Measurements from ENCODE around the gene HBP1. TPM values are rescaled to one million over a fixed set of nuclear protein-coding genes. Genes with fewer than 3 reads are reported as not detected.
"Not testable (repeated sequence)": the region's sequence is repeated elsewhere in the genome, so short reads cannot be mapped to it uniquely, and the experiment has no call there.

HBP1 gene
- polyA plus RNA-seq, 2 donors = 48.7 to 58.9 TPM

GRCh38 chr7:107219563-107220244, 50.9 kb downstream of the HBP1 start:
- 91 to 95% methylated on average over 2 of the region's 2 CpGs for WGBS, 2 donors
- H3K4me3 ChIP-seq (ENCODE audit: low read depth in 1 of 2, low read length in 2 of 2) = no peak overlapping the region
- no peak overlapping the region for H3K27ac ChIP-seq (ENCODE audit: low read depth in 2 of 2, low read length in 1 of 2)

GRCh38 chr7:107220356-107220755, 51.6 kb downstream of the HBP1 start:
- H3K4me3 ChIP-seq (ENCODE audit: low read depth in 1 of 2, low read length in 2 of 2) = no peak overlapping the region
- no peaks in the 10 kb centered on the region for H3K36me3 ChIP-seq (ENCODE audit: control insufficient read depth in 2 of 2, insufficient read depth in 2 of 2, low read length in 1 of 2)
- no peaks in the 10 kb centered on the region for H3K4me1 ChIP-seq (ENCODE audit: control insufficient read depth in 2 of 2, insufficient read depth in 2 of 2, low read length in 1 of 2)
- no peaks in the 10 kb centered on the region for H3K9me3 ChIP-seq (ENCODE audit: control insufficient read depth in 2 of 2, insufficient read depth in 1 of 2, low read depth in 1 of 2, low read length in 1 of 2)
- no peaks in the 10 kb centered on the region for H3K27me3 ChIP-seq (ENCODE audit: control insufficient read depth in 1 of 2, insufficient read depth in 2 of 2, low read length in 2 of 2)
- 93 to 95% methylated on average over 5 of the region's 5 CpGs for WGBS, 2 donors
- H3K27ac ChIP-seq (ENCODE audit: low read depth in 2 of 2, low read length in 1 of 2) = no peak overlapping the region

More at GRCh38 chr7:107219563-107220244, 50.9 kb downstream of the HBP1 start:
- H3K27me3 ChIP-seq (ENCODE audit: control insufficient read depth in 1 of 2, insufficient read depth in 2 of 2, low read length in 2 of 2) = no peaks in the 10 kb centered on the region
- no peaks in the 10 kb centered on the region for H3K4me1 ChIP-seq (ENCODE audit: control insufficient read depth in 2 of 2, insufficient read depth in 2 of 2, low read length in 1 of 2)
- no peaks in the 10 kb centered on the region for H3K36me3 ChIP-seq (ENCODE audit: control insufficient read depth in 2 of 2, insufficient read depth in 2 of 2, low read length in 1 of 2)
- H3K9me3 ChIP-seq (ENCODE audit: control insufficient read depth in 2 of 2, insufficient read depth in 1 of 2, low read depth in 1 of 2, low read length in 1 of 2) = no peaks in the 10 kb centered on the region

- WGBS, 2 donors = 95 to 96% methylated on average over 4 to 6 of the region's 6 CpGs
- H3K9me3 ChIP-seq (ENCODE audit: control insufficient read depth in 2 of 2, insufficient read depth in 1 of 2, low read depth in 1 of 2, low read length in 1 of 2); H3K36me3 ChIP-seq (ENCODE audit: control insufficient read depth in 2 of 2, insufficient read depth in 2 of 2, low read length in 1 of 2); H3K4me3 ChIP-seq (ENCODE audit: low read depth in 1 of 2, low read length in 2 of 2); H3K27me3 ChIP-seq (ENCODE audit: control insufficient read depth in 1 of 2, insufficient read depth in 2 of 2, low read length in 2 of 2); H3K4me1 ChIP-seq (ENCODE audit: control insufficient read depth in 2 of 2, insufficient read depth in 2 of 2, low read length in 1 of 2); H3K27ac ChIP-seq (ENCODE audit: low read depth in 2 of 2, low read length in 1 of 2): not testable (repeated sequence)
Observed at GRCh38 chr7:107220806-107221205, 52.0 kb downstream of the HBP1 start.

GRCh38 chr7:107224374-107225223, 55.8 kb downstream of the HBP1 start:
- no peaks in the 10 kb centered on the region for H3K36me3 ChIP-seq (ENCODE audit: control insufficient read depth in 2 of 2, insufficient read depth in 2 of 2, low read length in 1 of 2)
- no peaks in the 10 kb centered on the region for H3K4me1 ChIP-seq (ENCODE audit: control insufficient read depth in 2 of 2, insufficient read depth in 2 of 2, low read length in 1 of 2)
- WGBS, 2 donors = 74 to 78% methylated on average over 5 of the region's 5 CpGs
- no peak overlapping the region for H3K27ac ChIP-seq (ENCODE audit: low read depth in 2 of 2, low read length in 1 of 2)
- H3K9me3 ChIP-seq (ENCODE audit: control insufficient read depth in 2 of 2, insufficient read depth in 1 of 2, low read depth in 1 of 2, low read length in 1 of 2) = no peaks in the 10 kb centered on the region
- H3K4me3 ChIP-seq (ENCODE audit: low read depth in 1 of 2, low read length in 2 of 2) = no peak overlapping the region
- no peaks in the 10 kb centered on the region for H3K27me3 ChIP-seq (ENCODE audit: control insufficient read depth in 1 of 2, insufficient read depth in 2 of 2, low read length in 2 of 2)

- Histone ChIP-seq H3K4me3 (ENCODE audit: low read depth in 1 of 2, low read length in 2 of 2) (no peak overlapping the region), H3K27ac (ENCODE audit: low read depth in 2 of 2, low read length in 1 of 2) (no peak overlapping the region), H3K36me3 (ENCODE audit: control insufficient read depth in 2 of 2, insufficient read depth in 2 of 2, low read length in 1 of 2) (no peaks in the 10 kb centered on the region), H3K27me3 (ENCODE audit: control insufficient read depth in 1 of 2, insufficient read depth in 2 of 2, low read length in 2 of 2) (no peaks in the 10 kb centered on the region), H3K4me1 (ENCODE audit: control insufficient read depth in 2 of 2, insufficient read depth in 2 of 2, low read length in 1 of 2) (no peaks in the 10 kb centered on the region), H3K9me3 (ENCODE audit: control insufficient read depth in 2 of 2, insufficient read depth in 1 of 2, low read depth in 1 of 2, low read length in 1 of 2) (no peaks in the 10 kb centered on the region)
- 98 to 99% methylated on average over 2 of the region's 2 CpGs for WGBS, 2 donors
Observed at GRCh38 chr7:107228291-107228690, 59.5 kb downstream of the HBP1 start.

GRCh38 chr7:107230334-107230733, 61.5 kb downstream of the HBP1 start:
- Histone ChIP-seq H3K4me3 (ENCODE audit: low read depth in 1 of 2, low read length in 2 of 2) (no peak overlapping the region), H3K4me1 (ENCODE audit: control insufficient read depth in 2 of 2, insufficient read depth in 2 of 2, low read length in 1 of 2) (no peaks in the 10 kb centered on the region), H3K27me3 (ENCODE audit: control insufficient read depth in 1 of 2, insufficient read depth in 2 of 2, low read length in 2 of 2) (no peaks in the 10 kb centered on the region), H3K27ac (ENCODE audit: low read depth in 2 of 2, low read length in 1 of 2) (no peak overlapping the region), H3K9me3 (ENCODE audit: control insufficient read depth in 2 of 2, insufficient read depth in 1 of 2, low read depth in 1 of 2, low read length in 1 of 2) (no peaks in the 10 kb centered on the region), H3K36me3 (ENCODE audit: control insufficient read depth in 2 of 2, insufficient read depth in 2 of 2, low read length in 1 of 2) (no peaks in the 10 kb centered on the region)
- 61 to 84% methylated on average over 3 of the region's 3 CpGs for WGBS, 2 donors

GRCh38 chr7:107232568-107233090, 63.8 kb downstream of the HBP1 start:
- Histone ChIP-seq H3K27ac (ENCODE audit: low read depth in 2 of 2, low read length in 1 of 2) (no peak overlapping the region), H3K36me3 (ENCODE audit: control insufficient read depth in 2 of 2, insufficient read depth in 2 of 2, low read length in 1 of 2) (peaks cover 0 to 2% of the 10 kb centered on the region in 2 donors), H3K4me3 (ENCODE audit: low read depth in 1 of 2, low read length in 2 of 2) (no peak overlapping the region), H3K27me3 (ENCODE audit: control insufficient read depth in 1 of 2, insufficient read depth in 2 of 2, low read length in 2 of 2) (no peaks in the 10 kb centered on the region), H3K4me1 (ENCODE audit: control insufficient read depth in 2 of 2, insufficient read depth in 2 of 2, low read length in 1 of 2) (no peaks in the 10 kb centered on the region), H3K9me3 (ENCODE audit: control insufficient read depth in 2 of 2, insufficient read depth in 1 of 2, low read depth in 1 of 2, low read length in 1 of 2) (no peaks in the 10 kb centered on the region)
- WGBS, 2 donors = 91 to 92% methylated on average over 7 of the region's 7 CpGs

- Histone ChIP-seq H3K27ac (ENCODE audit: low read depth in 2 of 2, low read length in 1 of 2) (no peak overlapping the region), H3K4me3 (ENCODE audit: low read depth in 1 of 2, low read length in 2 of 2) (no peak overlapping the region), H3K27me3 (ENCODE audit: control insufficient read depth in 1 of 2, insufficient read depth in 2 of 2, low read length in 2 of 2) (no peaks in the 10 kb centered on the region), H3K4me1 (ENCODE audit: control insufficient read depth in 2 of 2, insufficient read depth in 2 of 2, low read length in 1 of 2) (no peaks in the 10 kb centered on the region), H3K36me3 (ENCODE audit: control insufficient read depth in 2 of 2, insufficient read depth in 2 of 2, low read length in 1 of 2) (peaks cover 0 to 3% of the 10 kb centered on the region in 2 donors), H3K9me3 (ENCODE audit: control insufficient read depth in 2 of 2, insufficient read depth in 1 of 2, low read depth in 1 of 2, low read length in 1 of 2) (no peaks in the 10 kb centered on the region)
- WGBS, 2 donors = 85% methylated on average over 4 of the region's 4 CpGs
Observed at GRCh38 chr7:107233174-107233573, 64.4 kb downstream of the HBP1 start.

- Histone ChIP-seq H3K27ac (ENCODE audit: low read depth in 2 of 2, low read length in 1 of 2) (no peak overlapping the region), H3K36me3 (ENCODE audit: control insufficient read depth in 2 of 2, insufficient read depth in 2 of 2, low read length in 1 of 2) (peaks cover 0 to 3% of the 10 kb centered on the region in 2 donors), H3K9me3 (ENCODE audit: control insufficient read depth in 2 of 2, insufficient read depth in 1 of 2, low read depth in 1 of 2, low read length in 1 of 2) (no peaks in the 10 kb centered on the region), H3K27me3 (ENCODE audit: control insufficient read depth in 1 of 2, insufficient read depth in 2 of 2, low read length in 2 of 2) (no peaks in the 10 kb centered on the region), H3K4me3 (ENCODE audit: low read depth in 1 of 2, low read length in 2 of 2) (no peak overlapping the region), H3K4me1 (ENCODE audit: control insufficient read depth in 2 of 2, insufficient read depth in 2 of 2, low read length in 1 of 2) (no peaks in the 10 kb centered on the region)
- 91 to 95% methylated on average over 1 of the region's 1 CpG for WGBS, 2 donors
Observed at GRCh38 chr7:107233981-107234380, 65.2 kb downstream of the HBP1 start.
